Colon (tissue), 2 donors: ENCODE results near the gene ALPG.
"Not testable (repeated sequence)": the region's sequence is repeated elsewhere in the genome, so short reads cannot be mapped to it uniquely, and the experiment has no call there.

Experiments used
- FAIRE-seq: peaks from 2 replicates; lab custom pipeline; 2012; peaks lifted over from hg19 to GRCh38; lab: Jason Lieb, UNC
- donor health status: control.
- donor health status: control.

ALPG gene

DNA sequence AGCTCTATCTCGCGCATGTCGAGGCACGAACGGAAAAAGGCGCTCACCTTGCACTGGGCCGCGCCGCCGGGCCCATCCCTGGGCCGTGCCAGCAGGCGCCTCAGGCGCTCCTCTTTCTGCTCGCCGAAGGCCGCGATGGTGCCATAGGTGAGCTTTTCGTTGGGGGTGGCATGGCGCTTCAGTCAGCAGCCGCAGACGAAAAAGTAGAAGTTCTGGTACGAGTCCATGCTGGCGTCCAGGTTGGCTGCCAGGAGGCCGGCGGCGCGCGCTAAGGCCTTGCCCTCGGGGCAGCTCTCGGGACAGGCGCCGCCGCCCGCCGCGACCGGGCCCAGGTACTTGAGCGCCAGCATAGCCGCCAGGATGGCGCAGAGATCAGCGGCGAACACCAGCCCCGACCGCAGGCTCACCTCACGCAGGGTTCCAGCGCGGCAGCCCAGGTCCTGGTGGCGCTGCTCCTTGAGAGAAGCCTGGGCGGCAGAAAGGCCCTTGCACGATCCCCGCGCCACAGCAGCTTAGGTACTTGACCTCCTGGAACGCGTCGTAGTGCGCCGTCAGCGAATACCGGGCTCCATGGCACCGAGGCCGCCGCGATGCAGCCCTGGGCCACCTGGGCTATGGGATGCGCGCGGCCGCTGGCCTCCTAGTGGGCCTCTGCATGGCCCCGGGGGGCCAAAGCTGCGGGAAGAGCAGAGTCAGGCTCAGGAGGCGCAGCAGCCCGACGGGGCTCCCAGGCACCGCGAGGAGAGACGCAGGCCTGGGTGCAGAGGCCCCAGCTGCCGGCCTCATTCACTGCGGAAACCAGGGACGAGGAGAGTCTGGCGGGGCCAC is 12.8 kb downstream of the ALPG start:
- no peak for FAIRE-seq

GRCh38 chr2:232420073-232420454 is 13.4 kb downstream of the ALPG start:
- no peak for FAIRE-seq

DNA sequence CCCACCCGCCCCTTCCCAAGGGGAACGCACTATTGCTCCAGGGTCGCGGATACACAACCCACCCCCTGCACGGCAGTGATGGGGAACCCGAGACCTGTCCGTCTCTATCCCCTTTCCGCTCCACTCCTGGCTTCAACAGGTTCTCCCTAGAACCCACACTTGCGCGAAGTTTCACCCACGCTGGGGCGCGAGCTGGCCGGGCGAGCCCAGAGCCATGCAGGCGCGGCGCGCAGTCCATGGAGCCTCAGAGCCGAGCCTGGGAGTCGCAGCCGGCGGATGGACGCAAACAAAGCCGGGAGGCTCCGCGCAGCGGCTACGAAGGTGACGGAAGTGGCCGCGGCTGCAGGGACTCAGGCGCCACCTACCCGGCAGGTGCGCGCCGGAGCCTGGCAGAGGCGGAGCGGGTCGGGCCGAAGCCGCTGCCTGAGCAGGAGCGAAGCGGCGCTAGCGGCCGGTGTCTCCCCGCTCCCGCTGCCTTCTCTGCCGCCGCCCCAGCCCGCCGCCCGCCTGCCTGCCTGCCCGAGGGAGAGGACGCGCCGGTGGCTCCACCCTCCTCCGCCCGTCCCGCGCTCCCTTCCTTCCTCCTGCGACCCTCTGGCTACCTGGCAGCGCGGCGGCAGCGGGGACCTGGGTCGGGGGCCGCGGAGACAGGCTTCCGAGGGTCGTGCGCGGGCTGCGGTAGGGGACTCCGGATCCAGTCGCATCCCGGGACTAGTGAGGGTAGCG is 14.0 kb downstream of the ALPG start:
- no peak for FAIRE-seq

- FAIRE-seq, result no peak
Measured at GRCh38 chr2:232421189-232421785, 14.6 kb downstream of the ALPG start.

GRCh38 chr2:232422051-232422450 is 15.4 kb downstream of the ALPG start:
- FAIRE-seq, result no peak

- FAIRE-seq, result not testable (repeated sequence)
Measured at GRCh38 chr2:232422996-232423395, 16.4 kb downstream of the ALPG start.

DNA sequence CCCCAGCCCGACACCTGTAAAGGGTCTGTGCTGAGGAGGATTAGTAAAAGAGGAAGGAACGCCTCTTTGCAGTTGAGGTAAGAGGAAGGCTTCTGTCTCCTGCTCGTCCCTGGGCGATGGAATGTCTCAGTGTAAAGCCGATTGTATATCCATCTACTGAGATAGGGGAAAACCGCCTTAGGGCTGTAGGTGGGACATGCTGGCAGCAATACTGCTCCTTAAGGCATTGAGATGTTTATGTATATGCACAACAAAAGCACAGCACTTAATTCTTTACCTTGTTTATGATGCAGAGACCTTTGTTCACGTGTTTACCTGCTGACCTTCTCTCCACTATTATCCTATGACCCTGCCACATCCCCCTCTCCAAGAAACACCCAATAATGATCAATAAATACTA is 16.8 kb downstream of the ALPG start:
- FAIRE-seq, result not testable (repeated sequence)

GRCh38 chr2:232431705-232432590 is 25.3 kb downstream of the ALPG start:
- no peak for FAIRE-seq

DNA sequence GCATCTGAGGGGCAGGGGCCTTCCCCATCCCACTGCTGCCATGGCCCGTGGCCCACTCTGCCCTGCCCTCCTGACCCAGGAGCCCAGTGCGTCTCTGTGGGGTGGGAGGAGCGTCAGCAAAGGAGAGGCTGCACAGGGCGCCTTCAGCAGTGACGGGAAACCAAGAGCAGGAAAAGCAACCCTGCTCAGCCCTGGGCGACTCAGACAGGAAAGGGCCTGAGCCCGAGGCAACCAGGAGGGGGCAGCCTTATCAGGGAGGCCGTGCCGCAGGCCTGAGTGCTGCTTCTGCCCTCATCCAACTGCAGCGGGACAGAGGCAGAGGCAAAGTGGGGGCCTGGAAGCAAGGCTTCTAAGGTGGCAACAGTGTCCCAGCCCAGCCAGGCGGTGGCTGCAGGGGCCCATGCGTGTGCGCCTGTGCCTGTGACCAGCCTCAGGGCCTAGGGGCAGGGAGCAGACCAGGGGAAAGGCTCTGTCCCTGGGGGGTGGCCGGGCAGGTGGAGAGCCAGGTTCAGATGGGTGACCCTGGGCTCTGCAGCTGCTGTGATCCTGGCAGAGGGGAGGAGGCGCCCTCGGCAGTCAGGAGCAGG is 26.0 kb downstream of the ALPG start:
- FAIRE-seq, result no peak

GRCh38 chr2:232433622-232434021 is 27.0 kb downstream of the ALPG start:
- not testable (repeated sequence) for FAIRE-seq

- FAIRE-seq, result no peak
Measured at GRCh38 chr2:232434091-232434490, 27.4 kb downstream of the ALPG start.

DNA sequence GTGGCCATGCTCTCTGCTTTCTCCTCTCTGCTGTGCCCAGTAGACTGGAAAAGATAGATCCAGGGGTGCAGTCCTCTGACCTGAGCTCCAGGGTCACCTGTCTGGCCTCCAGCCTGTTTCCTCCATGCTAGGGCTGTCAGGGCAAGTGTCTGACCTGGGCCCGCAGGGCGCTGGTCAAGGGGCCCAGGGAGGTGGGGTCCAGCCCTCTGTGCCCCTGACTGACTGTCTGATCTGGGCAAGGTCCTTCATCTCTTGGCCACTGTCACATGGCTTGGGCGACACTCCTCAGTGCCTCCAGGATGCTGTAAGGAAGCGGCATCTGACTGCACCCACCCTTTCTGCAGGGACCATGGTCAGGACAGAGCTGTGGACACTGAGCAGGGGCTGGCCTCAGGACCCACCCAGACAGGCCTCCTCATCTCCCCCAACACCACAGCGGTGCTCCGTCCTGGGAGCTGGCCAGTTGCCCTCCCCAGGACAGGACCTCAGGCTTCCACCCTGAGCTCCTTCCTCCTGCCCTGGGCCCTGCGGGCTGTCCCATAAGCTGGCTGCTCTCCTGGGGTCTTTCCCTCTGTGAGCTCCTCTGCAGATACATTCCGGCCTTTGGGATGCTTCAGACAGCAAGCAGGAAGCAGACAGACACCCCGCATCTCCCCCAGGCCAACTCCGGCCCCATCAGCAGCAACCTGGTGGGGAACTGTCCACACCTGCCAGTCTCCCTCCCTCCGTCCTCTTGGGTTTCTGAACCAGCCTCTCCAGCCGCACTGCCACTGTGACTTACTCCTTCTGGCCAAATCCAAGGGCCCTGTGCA is 28.1 kb downstream of the ALPG start:
- FAIRE-seq, result no peak

GRCh38 chr2:232435375-232435648 is 28.7 kb downstream of the ALPG start:
- FAIRE-seq, result no peak

DNA sequence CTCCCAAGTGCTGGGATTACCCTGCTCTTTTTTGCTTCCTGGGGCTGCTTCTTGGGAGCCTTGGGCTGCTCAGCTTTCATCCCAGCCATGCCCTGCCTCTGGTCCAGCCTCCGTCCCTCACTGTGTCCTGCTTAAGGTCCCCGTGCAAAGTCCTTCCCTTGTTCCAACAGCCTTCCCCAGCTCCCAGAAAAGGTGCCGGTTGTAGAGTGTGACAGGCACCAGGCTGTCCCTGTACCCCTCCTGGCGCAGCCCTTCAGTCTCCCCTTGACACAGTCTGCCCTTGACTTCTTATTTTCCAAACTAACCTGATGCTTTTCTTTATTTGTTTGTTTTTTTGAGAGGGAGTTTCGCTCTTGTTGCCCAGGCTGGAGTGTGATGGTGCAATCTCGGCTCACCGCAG is 29.2 kb downstream of the ALPG start:
- no peak for FAIRE-seq

DNA sequence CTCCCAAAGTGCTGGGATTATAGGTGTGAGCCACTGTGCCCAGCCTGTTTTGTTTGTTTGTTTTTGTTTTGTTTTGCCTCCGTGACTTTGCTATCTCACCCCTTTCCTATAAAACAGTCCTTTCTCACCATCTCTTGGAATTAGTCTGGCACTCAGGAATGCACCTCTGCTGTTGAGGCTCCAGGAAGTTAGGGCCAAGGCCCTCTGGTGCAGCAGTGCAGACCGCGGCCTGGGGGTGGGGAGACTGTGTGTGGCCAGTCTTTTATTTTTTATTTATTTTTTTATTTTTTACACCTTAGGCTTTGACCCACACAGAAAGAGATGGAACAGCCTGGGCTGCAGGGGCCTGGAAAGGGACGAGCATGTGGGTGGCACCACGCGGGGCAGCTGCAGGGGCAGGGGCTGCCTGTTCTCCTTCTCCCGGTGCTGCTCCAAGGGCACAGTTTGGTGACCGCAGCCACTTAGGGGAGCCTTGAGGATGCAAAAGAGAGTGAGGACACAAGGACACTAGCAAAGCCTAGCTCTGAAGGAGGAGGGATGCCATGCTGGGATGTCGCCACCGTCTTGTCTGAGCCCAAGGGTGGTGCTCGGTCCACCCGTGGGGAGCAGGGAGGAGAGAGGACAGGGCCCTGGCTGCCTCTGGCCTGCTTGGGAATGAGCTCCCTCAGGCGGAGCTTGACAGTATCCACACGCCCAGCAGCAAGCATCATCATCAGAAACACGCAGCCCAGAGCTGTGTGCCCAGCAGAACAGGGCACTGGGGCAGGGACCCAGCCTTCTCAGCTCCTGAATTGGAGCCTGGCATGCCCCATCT is 29.9 kb downstream of the ALPG start:
- FAIRE-seq, result no peak

DNA sequence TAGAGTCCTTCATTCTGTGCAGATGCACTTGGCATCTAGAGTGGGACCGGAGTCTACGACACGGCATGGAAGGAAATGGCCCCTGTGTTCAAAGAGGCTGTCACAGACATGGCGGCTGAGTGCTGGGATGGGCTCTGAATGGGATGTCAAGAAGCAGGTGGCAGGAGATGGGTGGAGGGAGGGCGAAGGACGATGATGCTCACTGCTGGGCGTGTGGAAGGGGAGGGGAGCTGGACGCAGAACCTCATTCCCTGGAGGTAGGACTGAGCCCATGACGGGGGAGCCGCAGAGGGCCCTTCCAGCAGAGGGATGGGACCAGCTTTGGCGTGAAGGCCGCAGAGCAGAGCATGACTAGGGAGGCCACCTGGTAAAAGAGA is 30.5 kb downstream of the ALPG start:
- no peak for FAIRE-seq

DNA sequence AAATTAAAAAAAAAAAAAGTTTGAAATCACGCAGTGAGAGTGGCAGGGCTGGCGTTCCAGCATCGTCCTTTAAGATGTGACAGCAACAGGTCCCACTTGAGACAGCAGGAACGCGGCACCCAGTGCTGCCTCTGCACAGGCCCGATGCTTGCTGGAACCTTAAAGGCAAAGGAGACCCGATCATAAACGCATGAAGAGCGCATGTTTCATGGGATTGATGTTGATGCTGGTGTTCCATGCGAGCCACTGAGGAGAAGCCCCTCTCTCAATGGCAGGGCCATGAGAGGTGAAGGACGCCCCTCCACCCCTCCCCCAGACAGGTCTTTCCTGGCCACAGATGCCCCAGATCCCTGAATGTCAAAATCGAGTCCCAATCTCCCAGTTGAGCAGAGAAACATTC is 31.4 kb downstream of the ALPG start:
- FAIRE-seq, result no peak

DNA sequence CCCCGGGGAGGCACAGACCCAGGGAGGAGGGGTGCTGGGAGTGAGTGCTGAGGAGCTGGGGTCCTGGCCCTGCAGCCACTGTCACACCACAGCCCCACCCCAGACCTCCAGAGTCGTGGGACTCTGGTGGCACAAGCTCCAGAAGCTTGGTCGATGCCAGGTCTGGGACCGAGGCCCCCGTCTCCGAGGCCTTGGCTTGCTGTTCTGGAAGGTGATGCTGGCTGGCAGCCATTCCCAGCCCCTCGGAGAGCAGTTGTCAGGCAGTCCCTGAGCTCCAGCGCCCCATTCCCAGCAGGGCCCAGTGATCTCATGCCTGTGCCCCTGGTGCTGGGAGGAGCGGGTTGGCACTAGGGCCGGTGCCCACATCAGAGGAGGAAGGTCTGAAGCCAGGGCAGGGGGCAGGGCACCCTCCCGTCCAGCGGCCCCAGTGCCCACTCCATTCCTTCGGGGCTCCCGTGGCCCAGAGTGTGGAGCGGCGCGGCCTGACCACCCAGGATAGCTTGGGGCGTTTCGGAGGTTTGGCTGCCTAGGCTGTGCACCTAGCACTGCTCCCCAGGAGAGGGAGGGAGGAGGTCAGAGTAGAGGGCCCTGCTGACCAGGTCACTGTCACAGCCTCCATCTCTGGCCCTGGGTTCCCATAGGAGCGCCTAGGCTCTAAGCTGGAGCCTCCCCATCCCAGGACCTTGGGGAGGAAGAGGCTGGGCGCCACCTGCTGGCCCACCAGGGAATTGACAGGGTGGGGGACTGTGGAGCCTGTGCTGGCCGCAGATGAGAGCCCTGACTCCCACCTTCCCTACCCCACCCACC is 32.5 kb downstream of the ALPG start:
- FAIRE-seq, result no peak

DNA sequence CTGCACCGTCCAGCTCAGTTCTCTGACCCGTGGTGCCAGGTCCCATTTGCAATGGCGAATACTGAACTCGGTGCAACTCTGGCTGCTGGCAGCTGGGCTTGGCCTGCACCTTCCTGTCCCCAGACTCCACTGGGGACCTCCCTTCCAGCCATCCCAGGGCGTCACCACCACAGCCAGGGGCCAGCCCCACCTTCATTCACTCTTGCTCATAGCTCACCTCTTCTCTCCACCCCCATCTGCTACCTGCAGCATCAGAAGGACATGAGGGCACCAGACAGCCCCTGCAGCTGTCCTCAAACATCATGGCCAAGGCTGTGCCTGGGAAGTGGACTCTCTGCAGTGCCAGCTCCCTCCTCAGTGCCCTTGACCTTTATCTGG is 33.1 kb downstream of the ALPG start:
- FAIRE-seq, result no peak
